ENCODE measurements around the gene PTPRCAP.

Gene PTPRCAP

DNA sequence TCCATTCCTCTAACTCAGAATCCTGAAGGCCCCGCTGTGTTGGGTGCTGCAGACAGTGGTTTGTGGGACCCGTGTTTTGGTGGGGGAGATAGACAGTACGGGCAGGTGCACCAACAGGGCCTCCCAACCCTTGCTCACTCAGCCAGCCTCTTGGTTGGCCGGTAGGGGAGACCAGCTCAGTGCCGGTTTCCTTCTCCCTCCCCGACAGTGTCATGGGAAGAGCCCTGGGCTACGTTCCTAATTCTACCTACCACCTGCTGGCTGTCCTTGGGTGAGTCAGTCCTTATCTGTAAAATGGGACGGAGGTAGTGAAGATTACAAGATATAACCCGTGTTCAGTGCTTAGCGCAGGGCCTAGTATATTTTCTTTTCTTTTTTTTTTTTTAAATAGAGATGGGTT, 25.7 kb upstream of the PTPRCAP start:
- intact Hi-C loops (cut with DNase I; ENCODE audit: low total_unique reads) = no loop called here
- Histone ChIP-seq H3K4me3 (no peak overlapping the region), H3K36me3 (no peaks in the 10 kb centered on the region), H3K27me3 (no peaks in the 10 kb centered on the region), H3K27ac (peak overlapping the region; percentile 95 to 97), H3K9me3 (no peaks in the 10 kb centered on the region), H3K4me1 (peaks cover 0 to 41% (median 30%) of the 10 kb centered on the region in 4 donors)
- peak in 1 of 2 donors; percentile 59 for DNase-seq
- TF ChIP-seq, protein P1, sequence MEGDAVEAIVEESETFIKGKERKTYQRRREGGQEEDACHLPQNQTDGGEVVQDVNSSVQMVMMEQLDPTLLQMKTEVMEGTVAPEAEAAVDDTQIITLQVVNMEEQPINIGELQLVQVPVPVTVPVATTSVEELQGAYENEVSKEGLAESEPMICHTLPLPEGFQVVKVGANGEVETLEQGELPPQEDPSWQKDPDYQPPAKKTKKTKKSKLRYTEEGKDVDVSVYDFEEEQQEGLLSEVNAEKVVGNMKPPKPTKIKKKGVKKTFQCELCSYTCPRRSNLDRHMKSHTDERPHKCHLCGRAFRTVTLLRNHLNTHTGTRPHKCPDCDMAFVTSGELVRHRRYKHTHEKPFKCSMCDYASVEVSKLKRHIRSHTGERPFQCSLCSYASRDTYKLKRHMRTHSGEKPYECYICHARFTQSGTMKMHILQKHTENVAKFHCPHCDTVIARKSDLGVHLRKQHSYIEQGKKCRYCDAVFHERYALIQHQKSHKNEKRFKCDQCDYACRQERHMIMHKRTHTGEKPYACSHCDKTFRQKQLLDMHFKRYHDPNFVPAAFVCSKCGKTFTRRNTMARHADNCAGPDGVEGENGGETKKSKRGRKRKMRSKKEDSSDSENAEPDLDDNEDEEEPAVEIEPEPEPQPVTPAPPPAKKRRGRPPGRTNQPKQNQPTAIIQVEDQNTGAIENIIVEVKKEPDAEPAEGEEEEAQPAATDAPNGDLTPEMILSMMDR (IDR thresholded peaks at IDR 0.05) = no peak

DNA sequence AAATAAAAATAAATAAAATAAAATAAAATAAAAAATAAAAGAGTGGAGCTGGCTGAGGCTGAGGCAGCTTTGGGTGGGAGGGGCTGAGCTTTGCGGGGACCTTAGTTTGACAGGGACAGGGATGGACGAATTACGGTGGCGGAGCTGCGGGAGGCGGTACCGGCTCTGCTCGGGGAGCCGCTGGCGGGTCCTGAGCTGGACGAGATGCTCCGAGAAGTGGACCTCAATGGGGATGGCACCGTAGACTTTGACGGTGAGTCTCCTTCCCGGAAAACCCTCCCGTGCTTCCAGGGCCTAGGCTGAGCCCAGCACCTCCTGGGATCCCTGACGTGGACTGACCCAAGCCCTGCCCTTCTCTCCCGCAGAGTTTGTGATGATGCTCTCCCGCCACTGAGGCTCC, 20.8 kb upstream of the PTPRCAP start:
- H3K36me3 ChIP-seq = no peaks in the 10 kb centered on the region
- H3K4me1 ChIP-seq = peaks cover 0 to under 1% (median 0%) of the 10 kb centered on the region in 4 donors
- no peaks in the 10 kb centered on the region for H3K27me3 ChIP-seq
- intact Hi-C loops (cut with DNase I; ENCODE audit: low total_unique reads) = no loop called here
- H3K27ac ChIP-seq = no peak overlapping the region
- TF ChIP-seq, protein P1 (IDR thresholded peaks at IDR 0.05) = no peak
- no peaks in the 10 kb centered on the region for H3K9me3 ChIP-seq
- no peak overlapping the region for H3K4me3 ChIP-seq
- DNase-seq = peak in 1 of 2 donors; percentile 54

DNA sequence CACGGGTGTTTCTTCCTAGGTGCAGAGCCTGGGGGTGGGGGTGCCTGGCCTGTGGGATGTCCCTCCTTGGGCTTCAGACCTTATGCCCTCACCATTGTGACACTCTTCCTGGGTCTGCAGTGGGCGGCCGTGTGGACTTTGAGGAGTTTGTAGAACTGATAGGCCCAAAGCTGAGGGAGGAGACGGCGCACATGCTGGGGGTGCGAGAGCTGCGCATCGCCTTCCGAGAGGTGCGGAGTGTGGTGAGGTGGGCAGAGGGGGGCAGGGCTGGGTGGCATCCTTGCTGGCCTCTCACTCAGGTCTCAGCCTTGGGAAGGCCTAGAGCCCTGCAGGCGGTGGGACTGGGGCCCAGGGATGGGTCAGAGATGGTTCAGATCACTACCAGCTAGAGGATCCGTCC, 20.0 kb upstream of the PTPRCAP start:
- Histone ChIP-seq H3K36me3 (no peaks in the 10 kb centered on the region), H3K27me3 (no peaks in the 10 kb centered on the region), H3K27ac (no peak overlapping the region), H3K4me1 (no peaks in the 10 kb centered on the region), H3K4me3 (no peak overlapping the region), H3K9me3 (no peaks in the 10 kb centered on the region)
- TF ChIP-seq, protein P1 (IDR thresholded peaks at IDR 0.05) = no peak
- DNase-seq = no peak
- intact Hi-C loops (cut with DNase I; ENCODE audit: low total_unique reads) = no loop called here

DNA sequence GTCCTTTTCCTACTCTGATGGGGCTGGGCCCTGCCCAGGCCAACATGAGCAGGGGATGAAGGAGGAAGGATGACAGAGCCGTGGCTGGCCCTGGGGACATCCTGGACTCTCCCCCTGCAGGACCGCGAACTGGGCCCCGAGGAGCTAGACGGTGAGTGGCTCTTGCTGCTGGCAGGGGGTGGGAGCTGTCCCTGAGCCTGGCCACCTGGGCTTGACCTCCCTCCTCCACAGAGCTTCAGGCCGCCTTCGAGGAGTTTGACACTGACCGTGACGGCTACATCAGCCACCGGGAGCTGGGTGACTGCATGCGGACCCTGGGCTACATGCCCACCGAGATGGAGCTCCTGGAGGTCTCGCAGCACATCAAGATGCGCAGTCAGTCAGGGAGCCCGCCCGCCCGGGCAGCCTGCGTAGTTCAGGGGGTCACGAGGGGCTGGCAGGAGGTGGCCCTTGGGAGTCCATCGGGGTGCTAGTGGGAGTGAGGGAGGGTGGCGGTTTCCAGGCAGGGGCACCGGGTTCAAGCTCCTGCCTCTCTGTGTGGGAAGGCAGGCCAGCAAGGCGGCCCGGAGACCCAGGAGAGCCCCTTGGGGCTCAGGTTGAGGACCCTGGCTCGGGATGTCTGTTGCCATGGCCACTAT, 18.7 kb upstream of the PTPRCAP start:
- no peaks in the 10 kb centered on the region for H3K9me3 ChIP-seq
- DNase-seq = peak in 1 of 2 donors; percentile 58
- H3K27ac ChIP-seq = no peak overlapping the region
- no peaks in the 10 kb centered on the region for H3K36me3 ChIP-seq
- intact Hi-C loops (cut with DNase I; ENCODE audit: low total_unique reads) = no loop called here
- no peaks in the 10 kb centered on the region for H3K27me3 ChIP-seq
- no peak overlapping the region for H3K4me3 ChIP-seq
- TF ChIP-seq, protein P1 (IDR thresholded peaks at IDR 0.05) = no peak
- H3K4me1 ChIP-seq = no peaks in the 10 kb centered on the region

DNA sequence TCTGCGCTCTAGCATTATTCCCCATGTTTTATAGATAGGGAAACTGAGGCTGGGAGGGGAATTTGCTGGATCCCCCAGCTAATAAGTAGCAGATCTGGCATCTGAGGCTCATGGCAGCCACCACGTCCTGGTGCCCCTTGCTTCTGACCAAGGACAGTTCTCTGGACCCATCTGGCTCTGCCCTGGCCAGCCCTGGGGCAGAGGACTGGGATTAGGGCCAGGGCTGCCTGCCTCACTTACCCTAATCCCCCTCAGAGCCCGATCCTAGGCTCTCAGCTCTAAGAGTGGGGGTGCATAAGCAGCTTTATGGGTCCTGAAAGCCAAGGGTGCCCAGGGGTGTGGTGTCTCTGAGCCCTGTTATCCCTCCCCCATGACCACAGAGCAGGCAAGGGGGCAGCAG, 17.6 kb upstream of the PTPRCAP start, which contains the start of gene CABP4:
TSS of gene CABP4 (plus strand) at position 301 of the 400 bp plus-strand sequence. CDS start at position 371, 70 bp downstream.
- Histone ChIP-seq H3K27ac (no peak within 1 kb of the TSS), H3K4me3 (no peak within 1 kb of the TSS), H3K4me1 (no peaks in the 10 kb centered on the region), H3K27me3 (no peaks in the 10 kb centered on the region), H3K36me3 (no peaks in the 10 kb centered on the region), H3K9me3 (no peaks in the 10 kb centered on the region)
- intact Hi-C loops (cut with DNase I; ENCODE audit: low total_unique reads) = no loop called here
- DNase-seq = no peak
- TF ChIP-seq, protein P1 (IDR thresholded peaks at IDR 0.05) = no peak

Data from tibial artery (tissue), 4 donors.